HG02870 (cell line): Measurements from ENCODE around the gene ZFYVE27.

ENCODE experiments used
- ATAC-seq: cut with Tn5 transposase; IDR thresholded peaks from one replicate; pipeline ENCODE4 v1.9.1; 2021; ENCODE audit warnings: mild to moderate bottlenecking, moderate library complexity; ENCODE audit not compliant: unreplicated experiment

Gene ZFYVE27

DNA sequence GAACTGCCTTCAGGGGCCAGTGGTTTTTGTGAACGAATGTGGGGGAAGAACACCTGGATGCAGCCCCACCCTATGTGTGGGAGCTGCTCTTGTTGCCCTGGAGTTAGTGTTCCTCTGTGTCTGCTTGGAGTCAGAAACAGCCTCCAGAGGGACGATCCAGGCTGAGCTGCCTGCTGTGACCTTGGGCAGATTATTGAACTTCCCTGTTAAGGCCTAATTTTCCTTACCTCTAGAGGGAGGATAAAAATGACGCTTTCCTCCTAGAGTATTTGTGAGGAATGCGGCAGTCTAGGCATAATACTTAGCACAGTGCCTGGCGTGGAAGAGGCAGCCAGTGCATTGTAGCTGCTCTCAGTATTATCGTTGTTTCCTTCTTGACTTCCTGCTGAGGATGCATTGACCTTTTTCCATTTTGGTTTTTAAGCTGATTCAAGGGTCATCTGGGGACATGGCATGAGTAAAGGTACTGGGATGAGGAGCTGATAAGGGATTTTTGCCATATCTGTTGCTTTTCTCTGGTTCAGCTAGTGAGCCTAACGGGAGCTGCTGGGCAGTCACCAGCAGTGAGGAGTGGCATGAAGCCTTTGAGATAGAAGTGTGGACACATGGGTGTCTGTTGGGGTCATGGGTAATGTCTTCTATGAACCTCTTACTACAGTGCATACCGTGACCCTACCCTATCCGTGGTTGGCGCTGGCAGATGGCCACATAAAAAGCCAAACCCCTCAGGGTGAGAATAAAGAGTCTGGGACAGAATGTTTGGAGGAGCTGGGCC is 6.4 kb downstream of the ZFYVE27 start:
- ATAC-seq, result no peak

- no peak for ATAC-seq
Measured at GRCh38 chr10:97744405-97745035, 7.6 kb downstream of the ZFYVE27 start.

DNA sequence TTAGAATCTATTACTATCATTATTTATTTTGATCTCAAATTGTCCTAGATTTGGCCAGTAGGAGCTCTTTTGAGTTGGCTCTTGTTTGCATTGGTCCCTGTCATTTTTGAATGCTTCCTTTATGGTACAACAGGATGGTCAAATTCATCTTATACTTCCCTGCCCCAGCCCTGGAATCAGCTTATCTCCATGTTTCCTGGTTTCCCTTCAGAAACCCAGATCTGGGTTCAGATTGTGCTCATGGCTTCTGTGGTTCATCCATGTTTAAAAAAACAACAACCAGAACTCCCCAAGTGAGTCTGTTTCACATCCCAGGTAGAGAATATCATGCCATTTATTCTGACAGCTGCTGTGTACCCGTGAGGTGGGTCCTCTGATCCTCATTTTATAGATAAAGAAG is 10.6 kb downstream of the ZFYVE27 start:
- ATAC-seq, result no peak

DNA sequence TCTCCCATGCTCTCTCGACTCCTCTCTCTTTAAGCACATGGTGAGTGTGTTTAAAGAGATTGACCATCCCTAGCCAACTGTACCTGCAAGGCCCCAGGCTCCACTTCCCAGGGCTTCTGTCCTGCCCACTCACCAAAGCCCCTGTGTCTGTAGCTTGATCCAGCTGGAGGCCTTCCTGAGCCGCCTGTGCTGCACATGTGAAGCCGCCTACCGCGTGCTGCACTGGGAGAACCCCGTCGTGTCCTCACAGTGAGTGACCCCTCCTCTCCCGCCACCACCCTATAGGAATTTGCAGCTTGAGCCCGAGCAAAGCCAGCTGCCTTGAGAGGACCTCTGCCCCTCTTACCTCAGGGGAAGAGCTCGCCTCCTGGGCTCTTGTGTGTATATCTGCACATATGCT is 11.2 kb downstream of the ZFYVE27 start:
- ATAC-seq, result no peak

DNA sequence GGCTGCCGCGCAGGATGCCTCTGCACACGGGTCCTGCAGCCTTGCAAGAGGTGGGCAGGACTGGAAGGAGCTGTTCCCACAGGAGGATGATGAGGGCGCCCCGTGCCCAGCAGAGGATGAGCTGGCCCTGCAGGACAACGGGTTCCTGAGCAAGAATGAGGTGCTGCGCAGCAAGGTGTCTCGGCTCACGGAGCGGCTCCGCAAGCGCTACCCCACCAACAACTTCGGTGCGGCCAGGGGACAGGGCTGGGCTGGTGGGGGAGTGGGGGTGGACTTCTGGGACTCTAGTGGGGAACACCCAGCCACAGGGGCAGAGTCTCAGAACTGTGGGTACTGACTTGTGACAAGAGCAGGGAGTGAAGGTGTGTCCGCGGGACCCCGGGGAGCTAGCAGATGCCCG is 16.0 kb downstream of the ZFYVE27 start:
- no peak for ATAC-seq

- no peak for ATAC-seq
Measured at GRCh38 chr10:97754726-97755125, 17.8 kb downstream of the ZFYVE27 start.

DNA sequence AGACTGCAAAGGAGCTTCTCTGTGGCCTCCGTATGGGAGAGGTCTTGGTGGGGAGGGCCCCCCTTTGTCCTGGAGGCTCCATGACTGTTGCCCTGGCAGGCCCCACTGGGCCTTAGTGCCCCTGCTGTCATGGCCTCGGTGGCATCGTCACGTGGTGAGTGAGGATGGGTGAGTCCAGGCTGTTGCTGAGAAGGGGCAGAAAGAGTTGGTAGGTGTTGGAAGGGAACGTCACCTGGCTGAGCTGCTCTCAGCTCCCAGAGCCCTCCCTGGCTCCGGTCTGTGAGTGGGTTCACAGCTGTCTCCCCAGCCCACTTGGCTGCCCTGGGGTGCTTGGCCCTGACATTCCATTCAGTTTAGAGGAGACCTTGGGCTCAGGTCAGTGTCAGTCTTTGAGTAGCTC is 18.8 kb downstream of the ZFYVE27 start:
- ATAC-seq, result no peak

DNA sequence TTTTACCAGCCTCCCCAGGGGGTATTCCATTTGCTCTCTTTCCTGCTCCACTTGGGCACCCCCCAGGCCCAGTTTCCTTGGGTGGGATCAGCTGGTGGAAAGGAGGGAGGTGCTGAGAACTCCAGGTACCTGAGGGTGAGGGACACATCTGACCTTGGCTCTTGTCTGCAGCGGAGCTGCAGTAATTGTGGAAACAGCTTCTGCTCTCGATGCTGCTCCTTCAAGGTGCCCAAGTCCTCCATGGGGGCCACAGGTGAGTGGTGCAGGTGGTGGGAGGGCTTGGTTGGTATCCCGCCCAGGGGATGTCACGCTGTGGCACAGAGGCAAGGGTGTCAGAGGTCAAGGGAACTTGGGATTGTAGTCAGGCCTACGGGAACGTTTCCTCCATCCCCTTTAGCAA is 20.5 kb downstream of the ZFYVE27 start:
- ATAC-seq, result no peak

DNA sequence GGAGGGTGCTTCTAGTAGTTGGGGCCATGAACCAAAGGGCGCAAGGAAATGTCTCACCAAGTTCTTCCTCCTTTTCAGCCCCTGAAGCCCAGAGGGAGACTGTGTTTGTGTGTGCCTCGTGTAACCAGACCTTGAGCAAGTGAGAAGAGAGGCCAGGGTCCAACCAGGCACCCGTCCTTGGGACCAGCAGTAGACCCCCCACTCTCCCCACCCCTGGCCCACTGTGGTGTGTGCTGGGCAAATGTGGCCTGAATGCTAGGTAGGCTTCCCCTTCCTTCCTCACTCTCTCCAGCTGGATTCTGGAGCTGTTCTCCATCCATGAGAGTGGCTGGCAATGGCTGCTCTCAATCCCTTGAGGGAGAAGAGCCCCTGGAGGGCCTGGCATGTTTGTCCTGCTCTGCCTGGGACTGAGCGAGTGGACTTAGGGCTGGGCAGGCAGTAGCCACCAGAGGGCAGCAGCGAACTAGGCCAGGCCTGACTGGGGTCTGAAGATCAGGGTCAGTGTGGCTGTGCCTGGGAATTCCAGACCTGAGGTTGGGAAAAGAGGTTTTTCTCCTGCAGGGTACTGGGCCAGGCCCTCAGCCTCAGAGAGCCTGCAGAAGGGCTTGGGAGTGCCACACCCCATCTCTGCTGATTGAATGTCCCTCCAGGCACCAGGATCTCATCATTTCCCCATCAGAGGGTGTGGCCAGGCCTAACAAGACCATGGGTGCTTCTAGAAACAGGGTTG is 22.4 kb downstream of the ZFYVE27 start:
- no peak for ATAC-seq

GRCh38 chr10:97759946-97760345 is 23.0 kb downstream of the ZFYVE27 start:
- ATAC-seq, result no peak

DNA sequence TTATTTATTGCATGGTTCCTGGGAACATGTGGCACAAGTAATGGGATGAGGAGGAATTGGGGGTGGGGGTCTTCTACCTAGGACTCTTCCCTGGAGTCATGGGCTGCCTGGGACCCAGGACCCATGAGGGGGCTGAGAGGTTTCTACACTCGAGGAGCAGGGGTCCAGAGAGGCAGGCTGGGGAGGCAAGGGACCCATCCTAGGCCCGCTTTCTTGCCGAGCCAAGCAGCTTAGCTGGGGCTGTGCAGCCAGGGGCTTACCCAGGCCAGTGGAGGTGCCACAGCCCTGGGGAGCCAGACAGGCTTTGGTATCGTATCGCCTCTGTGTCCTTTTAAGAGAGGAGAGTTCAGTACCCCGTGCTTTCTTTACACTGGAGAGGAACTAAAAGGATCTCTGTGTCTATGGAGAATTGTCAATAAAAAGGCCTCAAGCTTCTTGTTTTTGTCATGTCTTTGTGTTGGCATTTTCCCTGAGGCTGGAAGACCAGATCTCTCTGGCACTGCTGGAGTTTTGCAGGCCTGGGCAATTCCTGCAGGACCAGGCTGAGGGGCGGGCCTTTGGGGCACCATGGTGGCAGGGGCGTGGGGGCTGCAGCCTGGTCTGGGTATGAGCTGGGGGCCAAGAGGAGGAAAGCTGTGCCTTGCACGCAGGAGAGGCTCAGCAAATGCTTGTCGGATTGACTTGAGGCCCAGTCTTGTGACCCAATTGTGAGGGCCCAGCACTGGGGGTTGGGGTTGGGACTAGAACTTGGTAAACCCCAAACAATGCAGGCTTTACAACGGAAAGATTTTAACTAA is 23.7 kb downstream of the ZFYVE27 start:
- no peak for ATAC-seq

DNA sequence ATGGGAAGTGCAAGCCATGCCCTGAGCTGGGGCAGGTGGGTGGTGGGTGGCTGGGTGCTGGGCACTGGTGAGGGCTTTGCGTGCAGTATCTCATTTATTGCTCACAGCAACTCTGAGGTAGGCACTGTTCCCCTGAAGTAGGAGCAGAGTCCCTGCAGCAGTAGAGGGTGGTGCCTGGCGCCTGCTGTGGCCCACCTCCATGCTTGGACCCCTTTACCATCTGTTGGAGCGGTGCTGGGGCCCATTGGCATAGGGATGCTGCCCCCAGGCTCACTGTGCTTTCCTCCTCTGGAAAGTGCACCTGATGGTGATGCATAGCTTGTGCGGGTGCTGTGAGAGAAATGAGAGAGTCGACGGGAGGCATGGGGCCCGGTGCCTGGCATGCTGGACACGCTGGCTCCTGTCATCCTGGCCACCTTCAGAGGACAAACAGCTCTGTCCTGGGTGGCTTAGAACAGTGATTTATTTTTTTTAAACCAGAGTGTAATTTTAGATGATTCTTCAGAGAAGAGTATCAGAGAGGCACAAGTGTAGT is 24.5 kb downstream of the ZFYVE27 start:
- ATAC-seq, result no peak

- no peak for ATAC-seq
Measured at GRCh38 chr10:97762056-97762455, 25.1 kb downstream of the ZFYVE27 start.

GRCh38 chr10:97762816-97763215 is 25.9 kb downstream of the ZFYVE27 start:
- no peak for ATAC-seq

GRCh38 chr10:97763411-97763810 is 26.5 kb downstream of the ZFYVE27 start:
- no peak for ATAC-seq

DNA sequence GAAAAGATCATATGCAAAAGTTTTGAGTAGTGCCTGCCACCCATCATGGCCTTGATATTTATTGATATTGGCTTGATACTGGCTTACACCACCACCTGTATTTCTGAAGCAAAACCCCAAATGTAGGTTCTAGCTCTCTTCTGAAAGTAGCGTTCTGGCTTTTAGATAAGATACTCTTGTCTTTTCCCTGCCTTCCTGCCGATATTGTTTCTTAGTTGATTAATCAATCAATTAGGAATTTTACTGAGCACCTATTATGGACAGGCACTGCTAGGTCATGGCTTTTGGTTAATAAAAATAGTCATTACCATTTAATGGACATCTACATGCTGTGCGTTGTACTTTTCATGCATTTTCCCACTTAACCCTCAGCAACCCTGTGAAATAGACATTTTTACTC is 27.0 kb downstream of the ZFYVE27 start:
- ATAC-seq, result no peak

- ATAC-seq, result peak; percentile 54
Measured at GRCh38 chr10:97764519-97764931, 27.6 kb downstream of the ZFYVE27 start.

GRCh38 chr10:97765201-97765600 is 28.3 kb downstream of the ZFYVE27 start:
- no peak for ATAC-seq

DNA sequence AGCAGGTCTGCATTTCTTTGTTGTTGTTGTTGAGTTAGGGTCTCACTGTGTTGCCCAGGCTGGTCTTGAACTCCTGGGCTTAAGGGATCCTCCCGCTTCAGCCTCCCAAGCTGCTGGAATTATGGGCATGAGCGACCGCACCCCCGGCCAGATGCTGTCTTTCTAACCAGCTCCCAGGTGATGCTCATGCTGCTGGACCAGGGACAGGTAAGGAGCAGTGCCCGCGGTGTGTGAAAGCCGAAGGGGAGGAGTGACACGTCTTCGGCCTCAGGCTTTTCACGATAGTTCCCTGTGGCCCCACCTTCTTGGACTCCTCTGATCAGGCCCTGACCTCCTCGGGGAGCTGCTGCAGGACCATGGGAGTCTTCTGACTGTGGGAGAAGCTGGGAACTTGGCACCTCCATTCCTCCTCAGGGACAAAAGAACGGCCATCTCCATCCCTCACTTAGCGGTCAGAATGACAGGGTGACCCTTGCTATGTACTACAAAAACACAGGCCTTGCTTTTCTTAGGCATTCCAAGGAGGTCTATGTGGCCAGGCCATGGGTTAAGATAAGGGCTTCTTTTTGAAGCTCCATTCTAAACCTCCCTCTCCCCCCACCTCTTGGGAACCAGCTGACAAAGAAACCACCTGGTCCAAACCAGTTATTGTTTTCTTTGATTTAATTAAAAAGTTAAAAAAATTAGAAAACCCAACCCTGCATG is 29.3 kb downstream of the ZFYVE27 start:
- no peak for ATAC-seq
